RPMI7951 (cell line): ENCODE measurements around the gene RPL36. TPM values are rescaled to one million over a fixed set of nuclear protein-coding genes. Genes with fewer than 3 reads are reported as not detected.
"Not testable (repeated sequence)": the region's sequence is repeated elsewhere in the genome, so short reads cannot be mapped to it uniquely, and the experiment has no call there.

Source experiments
- DNase-seq: peaks from one replicate; pipeline ENCODE4 v3.0.0-alpha.2; 2012; ENCODE audit warnings: low read depth
- total RNA-seq: library from RNA; depleted of rRNA; stranded (reverse); fragments of >200 nt; shearing (Covaris generic); gene quantifications from 2 replicates; pipeline ENCODE4 v1.2.3, GENCODE V29; 2014

RPL36 gene
- total RNA-seq, 1 experiment from 2014 or later, result 738 TPM

GRCh38 chr19:5705552-5705951 lies 15.5 kb downstream of the RPL36 start:
- no peak for DNase-seq

- no peak for DNase-seq
These were observed 16.9 kb downstream of the RPL36 start for GRCh38 chr19:5706876-5707573.

- no peak for DNase-seq
These were observed 17.8 kb downstream of the RPL36 start for GRCh38 chr19:5707576-5708575.

GRCh38 chr19:5711025-5711424 lies 20.9 kb downstream of the RPL36 start:
- DNase-seq, result no peak

GRCh38 chr19:5711713-5712161 lies 21.6 kb downstream of the RPL36 start:
- DNase-seq, result no peak

GRCh38 chr19:5713228-5713627 lies 23.1 kb downstream of the RPL36 start:
- DNase-seq, result no peak

GRCh38 chr19:5714816-5715215 lies 24.7 kb downstream of the RPL36 start:
- no peak for DNase-seq

GRCh38 chr19:5717215-5717935 lies 27.3 kb downstream of the RPL36 start:
- DNase-seq, result no peak

- peak; percentile 32 for DNase-seq
These were observed 28.0 kb downstream of the RPL36 start for GRCh38 chr19:5718037-5718578.

- peak; percentile 64 for DNase-seq
These were observed 28.6 kb downstream of the RPL36 start for GRCh38 chr19:5718579-5719273.

GRCh38 chr19:5719274-5719960 lies 29.3 kb downstream of the RPL36 start:
- peak; percentile 37 for DNase-seq

GRCh38 chr19:5719961-5720790 lies 30.1 kb downstream of the RPL36 start, which contains the start of the genes CATSPERD and LONP1:
CATSPERD (plus strand) TSS chr19:5720637; CDS start chr19:5720738, 101 bp downstream.
LONP1 (minus strand) TSS chr19:5720146; CDS start chr19:5720132, 14 bp downstream.
- DNase-seq, result peak; percentile 98

- DNase-seq, result no peak
These were observed 37.5 kb downstream of the RPL36 start for GRCh38 chr19:5727453-5728050.

- not testable (repeated sequence) for DNase-seq
These were observed 43.1 kb downstream of the RPL36 start for GRCh38 chr19:5733172-5733571.

GRCh38 chr19:5738423-5738822 lies 48.3 kb downstream of the RPL36 start:
- DNase-seq, result no peak
